ENCODE results near the gene ZNF414. TPM values are rescaled to one million over a fixed set of nuclear protein-coding genes. Genes with fewer than 3 reads are reported as not detected.

ZNF414 gene
- total RNA-seq, 2 experiments from 2014 or later, result 21.6 to 24.0 TPM

GRCh38 chr19:8494158-8494557 lies 19.8 kb downstream of the ZNF414 start:
- ChIA-PET POLR2A (no interaction called here), CTCF (interaction anchor here (1.2 to 2.5 kb wide), 5 partner anchors 9 to 87 kb away, joined by 3 to 11 read pairs (median 4); partner anchors contain the start of gene MARCHF2)
- H3K27me3 Mint-ChIP-seq, result no peaks in the 10 kb centered on the region
- intact Hi-C loops (cut with micrococcal nuclease), result no loop called here
- peaks cover 2% of the 10 kb centered on the region for H3K36me3 Mint-ChIP-seq (ENCODE audit: low read depth)
- peak overlapping the region; percentile 76 for H3K27ac Mint-ChIP-seq
- DNase-seq (peak; percentile 43), ATAC-seq (peak; percentile 67)
- peaks cover 21% of the 10 kb centered on the region for H3K4me1 Mint-ChIP-seq (ENCODE audit: low read depth)
- no peaks in the 10 kb centered on the region for H3K9me3 Mint-ChIP-seq
- TF ChIP-seq, protein P1, sequence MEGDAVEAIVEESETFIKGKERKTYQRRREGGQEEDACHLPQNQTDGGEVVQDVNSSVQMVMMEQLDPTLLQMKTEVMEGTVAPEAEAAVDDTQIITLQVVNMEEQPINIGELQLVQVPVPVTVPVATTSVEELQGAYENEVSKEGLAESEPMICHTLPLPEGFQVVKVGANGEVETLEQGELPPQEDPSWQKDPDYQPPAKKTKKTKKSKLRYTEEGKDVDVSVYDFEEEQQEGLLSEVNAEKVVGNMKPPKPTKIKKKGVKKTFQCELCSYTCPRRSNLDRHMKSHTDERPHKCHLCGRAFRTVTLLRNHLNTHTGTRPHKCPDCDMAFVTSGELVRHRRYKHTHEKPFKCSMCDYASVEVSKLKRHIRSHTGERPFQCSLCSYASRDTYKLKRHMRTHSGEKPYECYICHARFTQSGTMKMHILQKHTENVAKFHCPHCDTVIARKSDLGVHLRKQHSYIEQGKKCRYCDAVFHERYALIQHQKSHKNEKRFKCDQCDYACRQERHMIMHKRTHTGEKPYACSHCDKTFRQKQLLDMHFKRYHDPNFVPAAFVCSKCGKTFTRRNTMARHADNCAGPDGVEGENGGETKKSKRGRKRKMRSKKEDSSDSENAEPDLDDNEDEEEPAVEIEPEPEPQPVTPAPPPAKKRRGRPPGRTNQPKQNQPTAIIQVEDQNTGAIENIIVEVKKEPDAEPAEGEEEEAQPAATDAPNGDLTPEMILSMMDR (IDR thresholded peaks at IDR 0.05), result no peak
- no peak overlapping the region for H3K4me3 Mint-ChIP-seq

DNA sequence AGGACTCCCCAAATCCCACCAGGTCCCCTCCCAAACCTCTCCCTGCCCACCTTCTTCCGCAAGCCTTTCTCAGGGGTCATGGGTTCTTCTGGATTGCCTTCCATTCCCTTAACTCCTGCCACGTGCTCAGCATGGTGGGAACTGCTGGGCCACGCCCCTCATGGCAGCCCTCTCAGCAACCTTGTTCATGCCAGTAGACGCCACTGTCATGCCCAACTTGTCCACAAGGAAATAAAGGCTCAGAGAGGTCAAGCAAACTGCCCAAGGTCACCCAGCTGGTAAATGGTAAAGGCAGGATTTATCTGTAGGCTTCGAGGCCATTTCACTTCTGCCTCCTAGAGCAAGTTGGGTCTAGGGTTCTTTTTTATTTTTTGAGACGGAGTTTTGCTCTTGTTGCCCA lies 22.4 kb downstream of the ZNF414 start:
- peaks cover 40% of the 10 kb centered on the region for H3K4me1 Mint-ChIP-seq (ENCODE audit: low read depth)
- no peaks in the 10 kb centered on the region for H3K27me3 Mint-ChIP-seq
- intact Hi-C loops (cut with micrococcal nuclease), result no loop called here
- ChIA-PET POLR2A (no interaction called here), CTCF (interaction anchor here (1.5 to 2.6 kb wide), 2 partner anchors 78 to 88 kb away, joined by 3 to 12 read pairs; partner anchors contain the start of gene MARCHF2)
- H3K9me3 Mint-ChIP-seq, result no peaks in the 10 kb centered on the region
- peaks cover 20% of the 10 kb centered on the region for H3K36me3 Mint-ChIP-seq (ENCODE audit: low read depth)
- DNase-seq, result no peak
- no peak overlapping the region for H3K4me3 Mint-ChIP-seq
- TF ChIP-seq, protein P1 (IDR thresholded peaks at IDR 0.05), result no peak
- ATAC-seq, result no peak
- H3K27ac Mint-ChIP-seq, result no peak overlapping the region

DNA sequence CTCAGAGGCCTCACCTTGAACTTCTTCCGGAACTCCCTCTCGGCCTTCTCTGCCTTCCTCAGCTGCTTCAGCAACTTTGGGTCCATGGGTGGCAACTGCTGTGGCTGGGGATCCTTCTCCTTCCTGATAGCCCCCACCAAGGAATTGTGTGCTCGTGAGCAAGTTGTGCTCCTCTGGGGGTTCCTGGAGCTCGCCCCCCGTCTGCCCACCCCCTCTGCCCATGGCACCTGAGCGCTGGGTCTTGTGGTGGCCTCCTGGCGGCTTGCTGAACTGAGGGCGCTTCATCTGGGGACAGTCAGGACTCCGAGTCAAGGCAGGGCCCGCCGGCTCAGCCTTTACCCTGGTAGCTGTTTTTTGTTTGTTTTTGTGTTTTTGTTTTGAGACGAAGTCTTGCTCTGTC lies 23.1 kb downstream of the ZNF414 start:
- Mint-ChIP-seq H3K4me3 (no peak overlapping the region), H3K4me1 (ENCODE audit: low read depth) (peaks cover 44% of the 10 kb centered on the region), H3K9me3 (no peaks in the 10 kb centered on the region), H3K36me3 (ENCODE audit: low read depth) (peaks cover 27% of the 10 kb centered on the region), H3K27ac (peak overlapping the region; percentile 16), H3K27me3 (no peaks in the 10 kb centered on the region)
- TF ChIP-seq, protein P1 (IDR thresholded peaks at IDR 0.05), result no peak
- DNase-seq, result no peak
- ATAC-seq, result no peak
- intact Hi-C loops (cut with micrococcal nuclease), result no loop called here
- ChIA-PET CTCF (interaction anchor here (1.5 to 2.6 kb wide), 2 partner anchors 78 to 89 kb away, joined by 3 to 12 read pairs; partner anchors contain the start of gene MARCHF2), POLR2A (no interaction called here)

GRCh38 chr19:8490395-8490760 lies 23.6 kb downstream of the ZNF414 start:
- peaks cover 41% of the 10 kb centered on the region for H3K4me1 Mint-ChIP-seq (ENCODE audit: low read depth)
- ChIA-PET POLR2A (no interaction called here), CTCF (interaction anchor here (1.5 to 2.6 kb wide), 2 partner anchors 77 to 89 kb away, joined by 3 to 12 read pairs; partner anchors contain the start of gene MARCHF2)
- peaks cover 30% of the 10 kb centered on the region for H3K36me3 Mint-ChIP-seq (ENCODE audit: low read depth)
- H3K4me3 Mint-ChIP-seq, result no peak overlapping the region
- intact Hi-C loops (cut with micrococcal nuclease), result no loop called here
- TF ChIP-seq, protein P1 (IDR thresholded peaks at IDR 0.05), result no peak
- ATAC-seq, result no peak
- no peaks in the 10 kb centered on the region for H3K27me3 Mint-ChIP-seq
- no peaks in the 10 kb centered on the region for H3K9me3 Mint-ChIP-seq
- no peak for DNase-seq
- no peak overlapping the region for H3K27ac Mint-ChIP-seq

- Mint-ChIP-seq H3K36me3 (ENCODE audit: low read depth) (peaks cover 36% of the 10 kb centered on the region), H3K9me3 (no peaks in the 10 kb centered on the region), H3K4me1 (ENCODE audit: low read depth) (peaks cover 44% of the 10 kb centered on the region), H3K27me3 (no peaks in the 10 kb centered on the region), H3K27ac (peak overlapping the region; percentile 49), H3K4me3 (no peak overlapping the region)
- no peak for DNase-seq
- intact Hi-C loops (cut with micrococcal nuclease), result no loop called here
- POLR2A ChIA-PET, result interaction anchor here (0.6 to 1.0 kb wide), 2 partner anchors 16 to 42 kb away, joined by 4 read pairs; no protein-coding TSS in a partner anchor
- CTCF ChIA-PET, result no interaction called here
- no peak for ATAC-seq
- TF ChIP-seq, protein P1 (IDR thresholded peaks at IDR 0.05), result no peak
Observed at GRCh38 chr19:8489561-8490394, 24.2 kb downstream of the ZNF414 start.
